ENCODE data around the gene RASIP1. TPM values are rescaled to one million over a fixed set of nuclear protein-coding genes. Genes with fewer than 3 reads are reported as not detected.

RASIP1 gene
- total RNA-seq, 2 donors from 2014 or later, result 3.4 to 5.2 TPM

DNA sequence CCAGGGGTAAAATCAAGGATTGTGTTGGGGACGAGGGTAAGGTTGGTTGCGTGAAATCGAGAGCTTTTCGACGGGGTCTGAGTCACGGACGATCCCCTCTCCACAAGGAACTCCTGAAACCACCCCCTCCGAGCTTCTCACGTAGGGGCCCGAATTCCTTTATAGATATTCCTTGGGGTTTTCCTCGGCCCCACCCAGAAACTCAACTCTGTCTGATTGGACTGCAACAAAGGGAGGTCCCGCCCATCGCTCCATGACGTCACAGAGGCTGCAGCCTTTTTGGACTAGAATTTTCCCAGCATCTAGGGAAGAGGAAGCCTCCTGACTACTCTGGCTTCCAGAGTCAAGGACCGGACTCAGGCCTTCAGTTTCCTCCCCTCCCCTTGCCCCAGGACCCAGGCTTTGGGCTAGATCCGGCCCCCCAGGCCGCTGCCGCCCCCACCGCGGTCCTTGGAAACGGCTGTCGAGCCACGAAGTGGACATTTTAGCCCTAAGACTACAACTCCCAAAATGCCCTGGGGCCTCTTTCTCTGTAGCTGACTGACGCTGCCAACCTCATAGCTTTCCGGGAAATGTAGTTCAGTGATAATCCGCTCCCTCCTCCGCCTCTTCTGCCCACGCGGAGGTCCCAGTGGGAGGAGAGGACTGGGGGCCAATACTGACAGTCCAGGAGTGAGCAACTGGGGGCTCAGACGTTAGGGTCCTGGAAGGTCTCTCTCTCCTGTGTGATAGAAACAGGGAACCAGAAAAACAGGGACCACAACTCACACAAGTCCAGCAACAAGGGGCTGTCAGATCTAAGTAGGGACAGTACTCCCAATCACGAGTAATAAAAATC lies 6.5 kb upstream of the RASIP1 start, which contains the start of gene IZUMO1:
Gene IZUMO1 (minus strand): TSS at position 172 of the 838 bp plus-strand sequence. CDS start 1,050 bp downstream, outside the sequence.
- H3K27me3 ChIP-seq (ENCODE audit: control insufficient read depth, insufficient read depth, low read length, poor library complexity, severe bottlenecking), result peaks cover 2% of the 10 kb centered on the region
- H3K36me3 ChIP-seq (ENCODE audit: control insufficient read depth, insufficient read depth, low read length), result peaks cover 10% of the 10 kb centered on the region
- 15 to 25% methylated on average over 7 to 31 of the region's 31 CpGs for WGBS, 2 experiments (ENCODE audit: insufficient coverage in 1 of 2, insufficient read length in 1 of 2)
- Mint-ChIP-seq H3K4me1 (peaks cover 12% of the 10 kb centered on the region), H3K27ac (peak within 1 kb of the TSS; percentile 90), H3K9me3 (no peaks in the 10 kb centered on the region), H3K4me3 (peak within 1 kb of the TSS; percentile 62), H3K27me3 (ENCODE audit: insufficient read depth) (peaks cover 21% of the 10 kb centered on the region), H3K36me3 (ENCODE audit: low read depth) (peaks cover 9% of the 10 kb centered on the region)
- peak within 1 kb of the TSS; percentile 82 for H3K27ac ChIP-seq (ENCODE audit: low read depth, low read length)
- H3K9me3 ChIP-seq (ENCODE audit: control insufficient read depth, low read length), result no peaks in the 10 kb centered on the region
- H3K4me1 ChIP-seq (ENCODE audit: control insufficient read depth, insufficient read depth, low read length), result no peaks in the 10 kb centered on the region
- H3K9ac ChIP-seq (ENCODE audit: extremely low read depth, low read length, poor library complexity, severe bottlenecking), result peak within 1 kb of the TSS; percentile 47
- peak; percentile 95 for DNase-seq
- H3K4me3 ChIP-seq (ENCODE audit: low read length), result peak within 1 kb of the TSS; percentile 89
- no peak for TF ChIP-seq CTCF (conservative IDR thresholded peaks at IDR 0.05)

DNA sequence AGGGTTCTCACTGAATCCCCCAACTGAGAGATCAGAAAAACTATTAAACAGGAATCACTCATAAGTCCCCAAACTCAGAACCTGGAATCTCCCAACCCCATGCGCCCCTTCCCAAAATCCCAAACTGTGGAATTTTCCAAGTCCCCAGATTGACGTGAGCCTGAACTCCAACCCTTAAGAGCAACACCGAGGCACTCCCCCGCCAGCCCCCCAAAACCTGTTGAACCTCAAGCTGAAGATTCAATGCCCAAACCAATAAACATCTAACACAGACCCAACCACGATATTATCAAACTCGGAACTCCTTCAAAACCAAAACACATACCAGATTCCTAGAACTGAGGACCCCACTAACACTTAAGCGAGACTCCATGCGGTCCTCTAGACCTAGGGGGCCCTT lies 5.7 kb upstream of the RASIP1 start:
- Histone ChIP-seq H3K9ac (ENCODE audit: extremely low read depth, low read length, poor library complexity, severe bottlenecking) (no peak overlapping the region), H3K9me3 (ENCODE audit: control insufficient read depth, low read length) (no peaks in the 10 kb centered on the region), H3K27me3 (ENCODE audit: control insufficient read depth, insufficient read depth, low read length, poor library complexity, severe bottlenecking) (no peaks in the 10 kb centered on the region), H3K4me1 (ENCODE audit: control insufficient read depth, insufficient read depth, low read length) (no peaks in the 10 kb centered on the region), H3K4me3 (ENCODE audit: low read length) (peak overlapping the region; percentile 89), H3K27ac (ENCODE audit: low read depth, low read length) (no peak overlapping the region), H3K36me3 (ENCODE audit: control insufficient read depth, insufficient read depth, low read length) (peaks cover 10% of the 10 kb centered on the region)
- Mint-ChIP-seq H3K4me1 (peaks cover 13% of the 10 kb centered on the region), H3K4me3 (peak overlapping the region; percentile 62), H3K9me3 (no peaks in the 10 kb centered on the region), H3K36me3 (ENCODE audit: low read depth) (peaks cover 9% of the 10 kb centered on the region), H3K27me3 (ENCODE audit: insufficient read depth) (peaks cover 25% of the 10 kb centered on the region), H3K27ac (peak overlapping the region; percentile 90)
- DNase-seq, result no peak
- TF ChIP-seq CTCF (conservative IDR thresholded peaks at IDR 0.05), result no peak
- WGBS, 2 experiments (ENCODE audit: insufficient coverage in 1 of 2, insufficient read length in 1 of 2), result 90 to 93% methylated on average over 5 to 8 of the region's 8 CpGs

- peak overlapping the region; percentile 44 for H3K4me3 Mint-ChIP-seq
- H3K27ac Mint-ChIP-seq, result no peak overlapping the region
Measured at GRCh38 chr19:48745208-48745995, 5.0 kb upstream of the RASIP1 start.

More at GRCh38 chr19:48745208-48745995, 5.0 kb upstream of the RASIP1 start:
- no peaks in the 10 kb centered on the region for H3K4me1 ChIP-seq (ENCODE audit: control insufficient read depth, insufficient read depth, low read length)
- H3K9me3 Mint-ChIP-seq, result no peaks in the 10 kb centered on the region
- H3K4me1 Mint-ChIP-seq, result peaks cover 15% of the 10 kb centered on the region
- peaks cover 6% of the 10 kb centered on the region for H3K36me3 Mint-ChIP-seq (ENCODE audit: low read depth)
- peaks cover 10% of the 10 kb centered on the region for H3K36me3 ChIP-seq (ENCODE audit: control insufficient read depth, insufficient read depth, low read length)
- WGBS, 2 experiments (ENCODE audit: insufficient coverage in 1 of 2, insufficient read length in 1 of 2), result 71 to 72% methylated on average over 31 to 33 of the region's 33 CpGs
- no peak overlapping the region for H3K27ac ChIP-seq (ENCODE audit: low read depth, low read length)
- peaks cover 32% of the 10 kb centered on the region for H3K27me3 Mint-ChIP-seq (ENCODE audit: insufficient read depth)
- H3K9ac ChIP-seq (ENCODE audit: extremely low read depth, low read length, poor library complexity, severe bottlenecking), result no peak overlapping the region
- TF ChIP-seq CTCF (conservative IDR thresholded peaks at IDR 0.05), result no peak
- no peaks in the 10 kb centered on the region for H3K9me3 ChIP-seq (ENCODE audit: control insufficient read depth, low read length)
- peaks cover 6% of the 10 kb centered on the region for H3K27me3 ChIP-seq (ENCODE audit: control insufficient read depth, insufficient read depth, low read length, poor library complexity, severe bottlenecking)
- H3K4me3 ChIP-seq (ENCODE audit: low read length), result no peak overlapping the region
- peak; percentile 82 for DNase-seq
